ENCODE results near the gene ZNF609.

DNA sequence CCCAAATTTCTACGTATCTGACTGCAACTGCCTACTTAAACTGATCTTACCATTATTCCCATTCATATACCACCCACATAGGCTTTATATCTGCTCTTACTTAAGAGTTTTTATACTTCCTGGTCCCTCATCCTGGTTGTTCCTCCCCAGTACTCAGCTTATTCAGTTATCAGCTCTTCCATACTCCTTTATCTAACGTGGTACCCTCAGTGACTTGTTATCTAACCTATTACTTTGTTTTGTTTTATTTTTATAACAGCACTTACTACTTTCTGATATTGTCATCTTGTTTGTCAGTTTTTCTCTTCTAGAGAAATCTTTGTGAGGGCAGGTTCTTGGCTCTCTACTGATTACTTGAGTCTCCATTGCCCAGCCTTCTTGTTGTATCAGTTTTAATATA lies 100.6 kb downstream of the ZNF609 start:
- TF ChIP-seq GATA2 (IDR thresholded peaks at IDR 0.05; ENCODE audit: low read depth, low read length) (no peak), GATA3 (IDR thresholded peaks at IDR 0.05; ENCODE audit: low read depth, low read length) (no peak)
